K562 (cell line): ENCODE results near the gene UGP2. TPM values are rescaled to one million over a fixed set of nuclear protein-coding genes. Genes with fewer than 3 reads are reported as not detected.

Experiments used
- FOXP4 ChIP-seq: sonication (generic); formaldehyde crosslinking; IDR thresholded peaks from 2 replicates; pipeline ENCODE4 v1.8.0; 2022; ENCODE audit warnings: mild to moderate bottlenecking, missing genetic modification reagents, borderline replicate concordance
- HDAC6 ChIP-seq: IDR thresholded peaks from 2 replicates; pipeline ENCODE4 v1.6.1; 2012; ENCODE audit warnings: low read depth, mild to moderate bottlenecking, control low read depth, inconsistent platforms, low read length, moderate library complexity
- ILK ChIP-seq: fragments of 450-650 bp; IDR thresholded peaks from 2 replicates; pipeline ENCODE4 v1.6.1; 2016; ENCODE audit warnings: missing genetic modification characterization, low read depth, mild to moderate bottlenecking, missing compliant biosample characterization, moderate library complexity, borderline replicate concordance
- POLR2B ChIP-seq: fragments of 450-650 bp; IDR thresholded peaks from 2 replicates; pipeline ENCODE4 v1.6.1; 2018; ENCODE audit warnings: low read depth; ENCODE audit not compliant: partially characterized antibody
- RBFOX2 ChIP-seq: fragments of 200-400 bp; formaldehyde crosslinking; IDR thresholded peaks from 2 replicates; pipeline ENCODE4 v1.6.1; 2017; ENCODE audit warnings: low read depth, mild to moderate bottlenecking, low read length, moderate library complexity
- ZNF609 ChIP-seq: sonication (generic); formaldehyde crosslinking; IDR thresholded peaks from 2 replicates; pipeline ENCODE4 v1.8.1; 2023; ENCODE audit warnings: missing genetic modification reagents, mild to moderate bottlenecking, borderline replicate concordance
- ZNF699 ChIP-seq: fragments of 250-450 bp; sonication (Bioruptor Pico); IDR thresholded peaks from 2 replicates; pipeline ENCODE4 v1.8.0; 2021; ENCODE audit warnings: mild to moderate bottlenecking, moderate library complexity; ENCODE audit not compliant: insufficient replicate concordance
- polyA plus RNA-seq, 8 experiments: library from polyadenylated mRNA; depleted of rRNA in 4 of 8; stranded (reverse) in 5 of 8; unstranded in 3 of 8; fragments of >200 nt; fragmentation: Nextera tagmentation in 2 of 8; fragmentation: Illumina TruSeq in 1 of 8; extraction: Ambion mirVana in 2 of 8; extraction: Trizol in 1 of 8; gene quantifications; 2 replicates each; pipeline versions ENCODE4 v1.2.1 to v1.2.3, GENCODE V29; 2011 to 2014; ENCODE audit warnings: inconsistent platforms in 1 of 8, missing spikeins in 1 of 8
- total RNA-seq, 7 experiments: library from RNA; depleted of rRNA in 6 of 7; stranded (reverse); fragments of >200 nt in 6 of 7; fragmentation: Illumina TruSeq in 2 of 7; extraction: Trizol in 2 of 7; gene quantifications; 2 replicates each; pipeline versions ENCODE4 v1.2.1 to v1.2.3, GENCODE V29; 2011 to 2021; ENCODE audit warnings: low replicate concordance in 1 of 7

Gene UGP2
- total and polyA plus RNA-seq, 9 of the 15 experiments (the other 6 are each of a cell fraction or from before 2014, with no cell fraction given): 25.2 to 69.3 (median 58.9) TPM

GRCh38 chr2:63840785-63841253, 877 bp upstream of the UGP2 start (continued):
- no peak for TF ChIP-seq FOXP4 (CRISPR knock-in tag)
- TF ChIP-seq ZNF699 (CRISPR knock-in tag): no peak
- TF ChIP-seq HDAC6: no peak
- peak; percentile 95 for TF ChIP-seq POLR2B
- peak; percentile 60; the same call in 1 of the 2 replicates for TF ChIP-seq ZNF609 (CRISPR knock-in tag)
- TF ChIP-seq RBFOX2: peak; percentile 88
- TF ChIP-seq ILK (tag): no peak
